Stimulated activated CD4-positive, alpha-beta T cell treated with anti-CD3 and anti-CD28 coated beads, Interleukin-4, amount 100 ng/mL, for 48 hours (primary cell): ENCODE results near the gene RIOK2.
"Not testable (repeated sequence)": the region's sequence is repeated elsewhere in the genome, so short reads cannot be mapped to it uniquely, and the experiment has no call there.

ENCODE experiments used
- DNase-seq, 2 donors: peaks; one replicate each; pipeline ENCODE4 v3.0.0-alpha.2; 2020; ENCODE audit warnings: low read depth in 2 of 2

Gene RIOK2

GRCh38 chr5:97167435-97167834 is 15.6 kb downstream of the RIOK2 start:
- DNase-seq: no peak

GRCh38 chr5:97165726-97166125 is 17.3 kb downstream of the RIOK2 start:
- no peak for DNase-seq

GRCh38 chr5:97164846-97165245 is 18.2 kb downstream of the RIOK2 start:
- no peak for DNase-seq

- DNase-seq: no peak
Observed at GRCh38 chr5:97163790-97164285, 19.2 kb downstream of the RIOK2 start.

GRCh38 chr5:97163360-97163764 is 19.7 kb downstream of the RIOK2 start:
- DNase-seq: no peak

- peak; percentile 19 to 38 for DNase-seq
Observed at GRCh38 chr5:97162045-97162444, 21.0 kb downstream of the RIOK2 start.

- DNase-seq: no peak
Observed at GRCh38 chr5:97157689-97158088, 25.4 kb downstream of the RIOK2 start.

GRCh38 chr5:97151370-97151769 is 31.7 kb downstream of the RIOK2 start:
- DNase-seq: no peak

- no peak for DNase-seq
Observed at GRCh38 chr5:97150401-97150800, 32.6 kb downstream of the RIOK2 start.

GRCh38 chr5:97149709-97150108 is 33.3 kb downstream of the RIOK2 start:
- DNase-seq: no peak

- no peak for DNase-seq
Observed at GRCh38 chr5:97148288-97148687, 34.8 kb downstream of the RIOK2 start.

GRCh38 chr5:97143704-97144103 is 39.3 kb downstream of the RIOK2 start:
- no peak for DNase-seq

- no peak for DNase-seq
Observed at GRCh38 chr5:97142521-97143254, 40.4 kb downstream of the RIOK2 start, which contains the start of gene LIX1. LIX1 (minus strand) TSS chr5:97142611; CDS start chr5:97142576, 35 bp downstream.

- no peak for DNase-seq
Observed at GRCh38 chr5:97141539-97141938, 41.5 kb downstream of the RIOK2 start.

- no peak for DNase-seq
Observed at GRCh38 chr5:97141031-97141430, 42.0 kb downstream of the RIOK2 start.

- not testable (repeated sequence) for DNase-seq
Observed at GRCh38 chr5:97140250-97140649, 42.8 kb downstream of the RIOK2 start.

GRCh38 chr5:97136475-97136874 is 46.6 kb downstream of the RIOK2 start:
- DNase-seq: no peak

- no peak for DNase-seq
Observed at GRCh38 chr5:97135868-97136267, 47.2 kb downstream of the RIOK2 start.

- DNase-seq: no peak
Observed at GRCh38 chr5:97134634-97135033, 48.4 kb downstream of the RIOK2 start.

- DNase-seq: no peak
Observed at GRCh38 chr5:97133101-97133500, 49.9 kb downstream of the RIOK2 start.

- no peak for DNase-seq
Observed at GRCh38 chr5:97131921-97132320, 51.1 kb downstream of the RIOK2 start.

- DNase-seq: no peak
Observed at GRCh38 chr5:97131139-97131710, 51.8 kb downstream of the RIOK2 start.

- DNase-seq: no peak
Observed at GRCh38 chr5:97127727-97128126, 55.3 kb downstream of the RIOK2 start.
